Caco-2 (cell line): ENCODE data around the gene JMJD6. TPM values are rescaled to one million over a fixed set of nuclear protein-coding genes. Genes with fewer than 3 reads are reported as not detected.

ENCODE experiments used
- BruUV-seq: library from RNA; stranded (reverse); fragments of 400-500 nt; replicated peaks from 2 replicates; lab custom pipeline; 2021; lab: Mats Ljungman, UMichigan
- CTCF ChIA-PET: fragments of 300-600 bp; sonication (Branson Sonifier 250); formaldehyde crosslinking; loops from one replicate; lab custom pipeline; 2022; ENCODE audit warnings: antibody characterized with exemption; lab: Charles Lee
- POLR2A ChIA-PET: fragments of 300-600 bp; sonication (Branson Sonifier 250); formaldehyde crosslinking; loops from one replicate; lab custom pipeline; 2022; ENCODE audit warnings: antibody characterized with exemption; lab: Charles Lee
- DNase-seq, 2 experiments: peaks; one replicate each; pipeline versions ENCODE4 v3.0.0 to v3.0.0-alpha.2; 2020 to 2022
- H3K27me3 ChIP-seq: replicated peaks from 2 replicates; pipeline ENCODE4 v1.6.0; 2011; ENCODE audit warnings: low read length; ENCODE audit not compliant: control insufficient read depth, insufficient read depth
- H3K36me3 ChIP-seq: 2 replicates; pipeline ENCODE4 v1.5.1; 2011; ENCODE audit warnings: low read length; ENCODE audit not compliant: control insufficient read depth, insufficient read depth
- H3K4me1 ChIP-seq: fragments of 250-450 bp; sonication (Bioruptor Pico); 2 replicates; pipeline ENCODE4 v1.5.1; 2020; ENCODE audit warnings: mild to moderate bottlenecking
- H3K4me3 ChIP-seq: 2 replicates; pipeline ENCODE4 v1.5.1; 2011; ENCODE audit warnings: low read depth, mild to moderate bottlenecking, control low read depth, low read length
- H3K9me3 ChIP-seq: fragments of 250-450 bp; sonication (Bioruptor Pico); 2 replicates; pipeline ENCODE4 v1.5.1; 2020; ENCODE audit warnings: mild to moderate bottlenecking, moderate library complexity
- H3K27ac Mint-ChIP-seq: one replicate; pipeline ENCODE4 v1.8.0; 2022; ENCODE audit warnings: mixed read lengths; ENCODE audit not compliant: unreplicated experiment
- H3K27me3 Mint-ChIP-seq: one replicate; pipeline ENCODE4 v1.8.0; 2022; ENCODE audit warnings: mixed read lengths; ENCODE audit not compliant: insufficient read depth, unreplicated experiment
- H3K36me3 Mint-ChIP-seq: one replicate; pipeline ENCODE4 v1.8.0; 2022; ENCODE audit warnings: mild to moderate bottlenecking, mixed read lengths; ENCODE audit not compliant: insufficient read depth, unreplicated experiment
- H3K4me1 Mint-ChIP-seq: one replicate; pipeline ENCODE4 v1.8.0; 2022; ENCODE audit warnings: low read depth, mixed read lengths; ENCODE audit not compliant: unreplicated experiment
- H3K4me3 Mint-ChIP-seq: one replicate; pipeline ENCODE4 v1.8.0; 2022; ENCODE audit warnings: mild to moderate bottlenecking, moderate library complexity, mixed read lengths; ENCODE audit not compliant: unreplicated experiment
- H3K9me3 Mint-ChIP-seq: one replicate; pipeline ENCODE4 v1.8.0; 2022; ENCODE audit warnings: mixed read lengths; ENCODE audit not compliant: unreplicated experiment
- CTCF ChIP-seq, 2 experiments: fragments of 200-600 bp in 1 of 2; IDR thresholded peaks; 1 replicate in 1 of 2; 2 replicates in 1 of 2; pipeline versions ENCODE4 v1.5.1 to v1.8.0; 2011 to 2022; ENCODE audit warnings: antibody characterized with exemption in 1 of 2, control low read depth in 1 of 2, inconsistent platforms in 1 of 2, low read depth in 1 of 2, low read length in 1 of 2, mild to moderate bottlenecking in 1 of 2, moderate library complexity in 1 of 2; ENCODE audit not compliant: insufficient read depth in 1 of 2, severe bottlenecking in 1 of 2, unreplicated experiment in 1 of 2
- intact Hi-C: fragments of 100-400 bp; cut with micrococcal nuclease; formaldehyde crosslinking; loops from one replicate; pipeline ENCODE4 v1.10.0; 2022; ENCODE audit not compliant: unreplicated experiment
- total RNA-seq: library from RNA; stranded (reverse); gene quantifications from 2 replicates; pipeline ENCODE4 v1.2.3, GENCODE V29; 2022

JMJD6 gene
- total RNA-seq, 1 experiment from 2014 or later: 37.4 TPM

- CTCF ChIA-PET: no interaction called here
- POLR2A ChIA-PET: no interaction called here
These were observed 10.1 kb downstream of the JMJD6 start for GRCh38 chr17:76716146-76716838.

GRCh38 chr17:76715496-76715830 lies 10.9 kb downstream of the JMJD6 start:
- DNase-seq: no peak
- peaks cover 3% of the 10 kb centered on the region for H3K36me3 ChIP-seq
- no peak overlapping the region for H3K4me3 Mint-ChIP-seq
- H3K4me1 ChIP-seq: peaks cover 5% of the 10 kb centered on the region; the same call in 1 of the 2 replicates
- H3K4me3 ChIP-seq: no peak overlapping the region
- H3K9me3 Mint-ChIP-seq: no peaks in the 10 kb centered on the region
- H3K9me3 ChIP-seq: no peaks in the 10 kb centered on the region
- H3K27ac Mint-ChIP-seq: no peak overlapping the region
- no peaks in the 10 kb centered on the region for H3K27me3 ChIP-seq
- CTCF ChIA-PET: no interaction called here
- no peaks in the 10 kb centered on the region for H3K27me3 Mint-ChIP-seq
- no TSS peak for BruUV-seq
- peaks cover 13% of the 10 kb centered on the region for H3K4me1 Mint-ChIP-seq
- H3K36me3 Mint-ChIP-seq: peaks cover 62% of the 10 kb centered on the region
- POLR2A ChIA-PET: no interaction called here
- intact Hi-C loops: loop anchor here (2.0 kb wide), 2 partner anchors 29 to 159 kb away; no protein-coding TSS in a partner anchor
- no peak for TF ChIP-seq CTCF (IDR thresholded peaks at IDR 0.05; ENCODE audit: insufficient read depth in 1 of 2, low read depth in 1 of 2, low read length in 1 of 2, severe bottlenecking in 1 of 2, unreplicated experiment in 1 of 2)

More at GRCh38 chr17:76716146-76716838, 10.1 kb downstream of the JMJD6 start:
- no TSS peak for BruUV-seq
- peaks cover 67% of the 10 kb centered on the region for H3K36me3 Mint-ChIP-seq
- H3K36me3 ChIP-seq: peaks cover 3% of the 10 kb centered on the region
- no peak overlapping the region for H3K4me3 Mint-ChIP-seq
- H3K9me3 Mint-ChIP-seq: no peaks in the 10 kb centered on the region
- no peak overlapping the region for H3K27ac Mint-ChIP-seq
- no peaks in the 10 kb centered on the region for H3K27me3 ChIP-seq
- no peak for TF ChIP-seq CTCF (IDR thresholded peaks at IDR 0.05; ENCODE audit: insufficient read depth in 1 of 2, low read depth in 1 of 2, low read length in 1 of 2, severe bottlenecking in 1 of 2, unreplicated experiment in 1 of 2)
- no peaks in the 10 kb centered on the region for H3K27me3 Mint-ChIP-seq
- no peaks in the 10 kb centered on the region for H3K9me3 ChIP-seq
- intact Hi-C loops: no loop called here
- H3K4me1 ChIP-seq: peaks cover 2% of the 10 kb centered on the region; the same call in 1 of the 2 replicates
- no peak overlapping the region for H3K4me3 ChIP-seq
- H3K4me1 Mint-ChIP-seq: peaks cover 11% of the 10 kb centered on the region
- no peak for DNase-seq

GRCh38 chr17:76714822-76715495 lies 11.4 kb downstream of the JMJD6 start:
- H3K36me3 ChIP-seq: peaks cover 3% of the 10 kb centered on the region
- Mint-ChIP-seq H3K9me3 (no peaks in the 10 kb centered on the region), H3K36me3 (peaks cover 57% of the 10 kb centered on the region), H3K4me1 (peaks cover 13% of the 10 kb centered on the region), H3K27me3 (no peaks in the 10 kb centered on the region), H3K4me3 (no peak overlapping the region), H3K27ac (no peak overlapping the region)
- ChIA-PET POLR2A (no interaction called here), CTCF (no interaction called here)
- peak; percentile 82 to 89 for TF ChIP-seq CTCF (IDR thresholded peaks at IDR 0.05; ENCODE audit: insufficient read depth in 1 of 2, low read depth in 1 of 2, low read length in 1 of 2, severe bottlenecking in 1 of 2, unreplicated experiment in 1 of 2)
- peak; percentile 66 to 84 for DNase-seq
- H3K27me3 ChIP-seq: no peaks in the 10 kb centered on the region
- no peaks in the 10 kb centered on the region for H3K9me3 ChIP-seq
- no peak overlapping the region for H3K4me3 ChIP-seq
- BruUV-seq: no TSS peak
- intact Hi-C loops: loop anchor here (2.0 to 5.0 kb wide), 3 partner anchors 28 to 158 kb away; no protein-coding TSS in a partner anchor
- H3K4me1 ChIP-seq: peaks cover 5% of the 10 kb centered on the region; the same call in 1 of the 2 replicates
